GM10266 (cell line): ENCODE results near the gene SLC38A3.

ENCODE experiments used
- DNase-seq: peaks from one replicate; pipeline ENCODE4 v3.0.0; 2012; ENCODE audit errors: extremely low spot score
- TF ChIP-seq, protein P1 (sequence below): IDR thresholded peaks from 2 replicates; pipeline ENCODE4 v1.5.1; 2012; ENCODE audit warnings: mild to moderate bottlenecking, low read depth; ENCODE audit not compliant: control insufficient read depth, insufficient read depth; ENCODE audit errors: missing control alignments

SLC38A3 gene

DNA sequence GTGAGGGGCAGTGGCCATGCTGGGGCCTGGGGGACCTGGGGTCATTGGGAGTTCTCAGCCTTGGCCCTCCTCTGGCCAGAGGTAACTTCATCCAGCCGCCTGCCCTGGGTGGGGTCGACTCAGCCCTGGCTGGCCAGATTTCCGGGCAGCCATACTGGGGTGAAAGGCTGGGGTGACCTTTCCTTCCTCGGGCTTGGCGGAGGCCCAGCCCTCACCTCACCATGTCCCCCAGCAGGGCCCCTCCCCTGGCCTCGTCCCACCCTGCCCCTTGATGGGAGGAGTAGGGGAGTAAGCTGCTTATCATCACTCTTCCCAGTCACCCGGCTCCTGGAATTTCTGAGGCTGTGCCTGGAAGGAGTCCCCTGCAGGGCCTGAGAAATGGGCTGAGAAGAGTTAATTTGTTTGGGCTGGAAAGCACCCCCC is 44.5 kb upstream of the SLC38A3 start:
- TF ChIP-seq, protein P1, sequence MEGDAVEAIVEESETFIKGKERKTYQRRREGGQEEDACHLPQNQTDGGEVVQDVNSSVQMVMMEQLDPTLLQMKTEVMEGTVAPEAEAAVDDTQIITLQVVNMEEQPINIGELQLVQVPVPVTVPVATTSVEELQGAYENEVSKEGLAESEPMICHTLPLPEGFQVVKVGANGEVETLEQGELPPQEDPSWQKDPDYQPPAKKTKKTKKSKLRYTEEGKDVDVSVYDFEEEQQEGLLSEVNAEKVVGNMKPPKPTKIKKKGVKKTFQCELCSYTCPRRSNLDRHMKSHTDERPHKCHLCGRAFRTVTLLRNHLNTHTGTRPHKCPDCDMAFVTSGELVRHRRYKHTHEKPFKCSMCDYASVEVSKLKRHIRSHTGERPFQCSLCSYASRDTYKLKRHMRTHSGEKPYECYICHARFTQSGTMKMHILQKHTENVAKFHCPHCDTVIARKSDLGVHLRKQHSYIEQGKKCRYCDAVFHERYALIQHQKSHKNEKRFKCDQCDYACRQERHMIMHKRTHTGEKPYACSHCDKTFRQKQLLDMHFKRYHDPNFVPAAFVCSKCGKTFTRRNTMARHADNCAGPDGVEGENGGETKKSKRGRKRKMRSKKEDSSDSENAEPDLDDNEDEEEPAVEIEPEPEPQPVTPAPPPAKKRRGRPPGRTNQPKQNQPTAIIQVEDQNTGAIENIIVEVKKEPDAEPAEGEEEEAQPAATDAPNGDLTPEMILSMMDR, result no peak
- no peak for DNase-seq

DNA sequence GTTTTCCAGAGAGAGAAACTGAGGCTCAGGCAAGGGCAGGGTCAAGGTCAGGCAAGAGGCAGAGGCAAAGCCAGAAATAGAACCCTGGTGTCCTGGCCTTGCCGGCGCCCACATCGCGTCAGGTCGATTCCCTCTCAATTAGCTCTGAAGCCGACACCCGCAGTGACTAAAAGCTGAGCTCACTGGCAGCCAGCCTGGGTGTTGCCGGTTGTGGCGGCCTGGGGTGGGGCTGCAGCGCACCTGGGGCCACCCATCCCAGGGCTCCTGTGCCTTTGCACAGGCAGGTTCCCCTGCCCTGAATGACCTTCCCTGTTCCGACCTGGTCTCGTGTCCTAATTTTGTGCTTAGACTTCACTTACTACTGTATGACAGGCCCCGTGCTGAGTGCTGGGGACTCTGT is 43.8 kb upstream of the SLC38A3 start:
- DNase-seq, result no peak
- TF ChIP-seq, protein P1, result no peak

DNA sequence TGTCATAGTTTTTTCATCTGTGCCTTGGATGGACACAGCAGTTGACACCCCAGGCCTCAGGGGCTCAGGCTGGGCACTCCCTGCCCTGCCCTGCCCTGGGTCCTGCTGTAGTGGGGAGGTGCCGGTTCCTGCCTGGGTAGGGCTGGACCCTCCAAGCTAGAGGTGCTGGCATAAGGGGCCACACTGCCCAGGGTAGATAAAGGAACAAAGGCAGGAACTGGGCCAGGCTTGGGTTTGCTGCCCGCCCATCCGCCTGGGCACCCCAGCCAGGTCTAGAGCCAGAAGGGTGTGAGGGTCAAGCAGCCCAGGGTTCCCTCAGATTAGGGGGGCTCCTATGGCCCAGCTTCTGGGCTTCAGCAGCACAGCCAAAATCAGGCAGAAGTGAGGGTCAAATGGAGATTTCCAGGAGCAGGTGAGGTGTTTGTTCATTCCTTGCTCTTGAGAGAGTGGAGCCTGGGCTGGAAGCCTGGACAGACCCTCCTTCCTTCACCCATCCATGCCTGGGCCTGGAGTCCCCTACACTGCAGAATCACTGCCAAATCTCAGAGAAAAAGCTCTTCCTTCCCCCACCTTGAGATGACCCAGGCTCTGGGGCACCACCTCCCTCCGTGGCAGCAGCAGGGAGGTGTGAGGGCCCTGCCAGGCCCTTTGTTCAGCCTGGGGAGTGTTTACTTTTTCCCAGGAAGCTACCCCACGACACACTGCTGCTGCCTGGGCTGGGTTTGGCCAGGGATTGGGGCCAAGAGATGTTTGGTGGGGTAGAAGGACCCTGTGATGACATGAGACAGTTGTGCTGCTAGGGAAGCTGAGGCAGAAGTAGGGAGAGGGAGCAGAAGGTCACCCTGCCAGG is 42.8 kb upstream of the SLC38A3 start:
- TF ChIP-seq, protein P1, result no peak
- no peak for DNase-seq

DNA sequence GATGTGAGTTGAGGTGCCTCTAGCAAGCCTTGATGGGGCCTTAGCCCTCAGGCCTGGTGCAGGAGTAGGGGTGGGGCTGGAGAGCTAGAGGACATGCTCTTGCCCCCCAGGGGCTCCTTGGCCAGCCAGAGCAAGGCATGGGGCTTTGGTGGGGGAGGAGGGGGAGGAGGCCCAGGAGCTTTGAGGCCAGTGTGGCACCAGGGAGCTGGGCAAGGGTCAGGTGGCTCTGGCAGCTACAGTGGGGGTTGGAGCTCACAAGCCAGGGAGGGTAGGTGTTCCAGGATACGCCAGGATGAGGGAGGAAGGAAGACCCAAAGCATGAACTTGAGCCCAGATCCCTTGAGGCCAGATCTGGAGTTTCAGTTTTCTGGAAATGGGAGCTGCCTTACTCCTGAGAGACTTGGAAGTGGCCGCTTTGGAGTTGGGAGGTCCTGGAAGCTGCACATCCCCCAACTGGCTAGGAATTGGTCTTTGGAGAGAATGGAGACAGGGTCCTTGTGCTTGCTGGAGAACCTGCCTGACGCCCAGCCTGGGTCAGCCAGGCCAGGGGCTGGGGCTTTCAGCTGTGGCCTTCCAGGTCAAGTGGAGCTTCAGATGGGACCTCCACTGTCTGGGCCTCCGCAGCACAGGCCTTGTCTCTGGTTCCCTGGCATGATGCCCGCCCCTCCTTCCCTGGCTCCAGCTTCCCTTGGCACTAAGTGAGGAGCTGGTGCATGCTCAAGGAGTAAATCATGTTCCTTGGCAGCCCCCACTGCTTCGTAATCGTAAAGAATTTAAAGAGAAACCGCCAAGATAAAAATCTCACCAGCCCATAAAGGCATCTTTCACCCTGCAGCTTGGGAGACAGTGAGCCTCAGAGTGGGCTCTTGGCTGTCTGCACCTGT is 41.3 kb upstream of the SLC38A3 start:
- TF ChIP-seq, protein P1, result no peak
- no peak for DNase-seq

DNA sequence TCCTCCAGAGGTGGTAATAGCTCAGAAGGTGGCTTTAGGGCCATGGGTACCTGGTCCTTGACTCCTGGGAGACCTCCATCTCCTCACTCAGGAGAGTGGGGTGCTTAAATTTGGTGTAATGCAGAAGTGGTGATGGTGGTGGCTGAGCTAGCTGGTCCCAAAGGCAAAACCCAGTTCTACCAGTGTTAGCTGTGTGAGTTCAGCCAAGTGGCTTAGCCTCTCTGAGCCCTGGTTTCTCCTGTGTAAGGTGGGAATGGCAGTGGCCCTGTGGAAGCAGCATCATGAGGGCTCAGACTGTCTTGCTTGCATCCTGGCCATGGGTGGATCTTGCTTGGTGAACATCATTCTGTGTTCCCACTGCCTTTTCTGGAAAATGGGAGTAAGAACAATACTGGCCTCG is 40.6 kb upstream of the SLC38A3 start:
- TF ChIP-seq, protein P1, result no peak
- DNase-seq, result no peak

DNA sequence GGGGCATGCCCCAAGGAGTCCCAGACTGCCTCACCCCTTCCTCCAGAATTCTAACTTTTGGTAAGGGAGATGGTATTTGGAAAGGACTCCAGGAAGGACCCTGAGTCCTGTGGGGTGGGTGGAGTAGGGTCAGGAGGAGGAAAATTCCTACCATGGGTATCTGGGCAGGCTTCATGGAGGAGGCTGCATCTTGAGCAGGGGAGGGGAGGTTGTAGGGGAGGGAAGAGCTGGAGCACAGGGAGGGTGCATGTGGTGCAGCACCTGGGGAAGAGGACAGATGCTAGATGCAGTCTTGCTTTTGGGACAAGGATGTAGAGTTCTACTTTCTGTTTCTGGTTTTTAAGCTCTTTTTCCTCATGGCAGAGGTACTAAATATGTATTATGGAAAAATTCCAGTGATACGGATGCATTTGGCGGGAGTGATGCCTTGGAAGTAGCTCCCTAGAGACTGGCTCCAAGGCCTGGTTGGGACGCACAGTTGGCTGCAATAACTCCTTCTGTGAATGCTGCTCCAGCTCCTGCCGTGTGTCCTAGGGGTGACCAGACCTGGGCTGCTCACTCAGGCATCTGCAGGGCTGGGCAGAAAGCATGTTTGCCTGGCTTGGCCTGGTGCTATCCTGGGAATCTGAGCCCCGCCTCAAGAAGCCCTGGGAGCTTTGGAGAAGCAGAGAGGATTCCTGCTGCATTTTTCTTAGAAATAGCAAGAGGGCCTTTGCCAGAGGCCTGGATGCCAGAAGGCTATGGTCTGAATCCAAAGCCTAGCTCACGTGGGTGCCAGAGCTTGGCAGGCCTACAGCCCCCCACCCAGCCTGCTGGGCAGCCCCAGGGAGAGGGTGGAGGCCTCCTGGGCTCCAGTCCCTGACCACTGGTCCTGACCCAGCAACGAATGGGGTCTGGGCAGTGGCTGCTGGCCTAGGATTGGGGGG is 39.8 kb upstream of the SLC38A3 start:
- DNase-seq, result no peak
- TF ChIP-seq, protein P1, result no peak
